Measurements from ENCODE around the gene RASD2.
"Not testable (repeated sequence)": the region's sequence is repeated elsewhere in the genome, so short reads cannot be mapped to it uniquely, and the experiment has no call there.

DNA sequence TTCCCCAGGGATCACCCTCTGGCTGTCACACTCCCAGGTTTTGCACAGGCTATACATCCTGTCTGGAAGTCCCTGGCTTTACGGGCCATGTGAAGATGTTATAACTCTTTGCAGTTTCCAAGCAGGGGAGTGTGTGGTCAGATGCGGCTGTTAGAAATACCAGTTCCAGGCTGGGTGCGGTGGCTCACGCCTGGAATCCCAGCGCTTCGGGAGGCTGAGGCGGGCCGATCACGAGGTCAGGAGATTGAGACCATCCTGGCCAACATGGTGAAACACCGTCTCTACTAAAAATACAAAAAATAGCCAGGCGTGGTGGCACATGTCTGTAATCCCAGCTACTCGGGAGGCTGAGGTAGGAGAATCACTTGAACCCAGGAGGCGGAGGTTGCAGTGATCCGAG is 44.9 kb upstream of the RASD2 start:
- TF ChIP-seq POLR2A, TAF1, POLR2AphosphoS5, POU2F2, SPI1 (IDR thresholded peaks at IDR 0.05; ENCODE audit: low read depth, low read length): not testable (repeated sequence)
